Measurements from ENCODE around the gene TIMP4.

DNA sequence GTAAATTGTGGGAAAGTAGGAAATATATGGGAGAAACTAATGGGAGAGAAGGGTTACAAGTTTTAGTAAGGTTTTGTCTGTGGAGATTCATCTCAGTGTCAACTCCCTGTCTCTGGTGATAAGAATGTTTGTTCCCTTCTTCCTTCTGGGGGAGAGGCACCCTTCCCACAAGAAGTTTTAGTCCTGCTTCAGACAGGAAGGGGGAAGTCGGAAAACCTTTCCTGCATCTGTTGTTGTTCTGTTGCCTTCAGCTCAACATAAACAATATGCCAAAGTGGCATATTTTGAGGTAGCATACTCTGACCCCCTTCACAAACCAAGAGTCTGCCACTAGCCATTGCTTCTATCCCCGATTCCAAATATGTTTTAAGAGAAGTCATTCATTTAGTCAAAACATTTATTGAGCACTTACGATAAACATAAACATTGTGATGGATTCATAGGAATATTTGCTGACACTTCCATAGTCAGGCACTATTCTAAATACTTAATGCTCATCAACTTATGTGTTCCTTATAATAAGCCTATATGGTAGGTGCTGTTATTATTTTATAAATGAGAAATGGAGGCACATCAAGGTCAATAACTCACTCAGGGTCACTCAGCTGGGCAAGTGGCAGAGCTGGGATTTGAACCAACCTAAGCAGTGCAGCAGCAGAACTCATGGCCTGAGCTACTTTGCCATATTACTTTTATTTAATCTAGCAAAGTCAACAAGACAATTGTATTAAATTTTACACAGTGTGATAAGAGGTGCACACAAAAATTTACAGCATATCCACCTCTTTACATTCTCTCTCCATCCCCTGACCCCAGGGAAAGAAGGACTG, 34.2 kb upstream of the TIMP4 start:
- TF ChIP-seq, protein P1, sequence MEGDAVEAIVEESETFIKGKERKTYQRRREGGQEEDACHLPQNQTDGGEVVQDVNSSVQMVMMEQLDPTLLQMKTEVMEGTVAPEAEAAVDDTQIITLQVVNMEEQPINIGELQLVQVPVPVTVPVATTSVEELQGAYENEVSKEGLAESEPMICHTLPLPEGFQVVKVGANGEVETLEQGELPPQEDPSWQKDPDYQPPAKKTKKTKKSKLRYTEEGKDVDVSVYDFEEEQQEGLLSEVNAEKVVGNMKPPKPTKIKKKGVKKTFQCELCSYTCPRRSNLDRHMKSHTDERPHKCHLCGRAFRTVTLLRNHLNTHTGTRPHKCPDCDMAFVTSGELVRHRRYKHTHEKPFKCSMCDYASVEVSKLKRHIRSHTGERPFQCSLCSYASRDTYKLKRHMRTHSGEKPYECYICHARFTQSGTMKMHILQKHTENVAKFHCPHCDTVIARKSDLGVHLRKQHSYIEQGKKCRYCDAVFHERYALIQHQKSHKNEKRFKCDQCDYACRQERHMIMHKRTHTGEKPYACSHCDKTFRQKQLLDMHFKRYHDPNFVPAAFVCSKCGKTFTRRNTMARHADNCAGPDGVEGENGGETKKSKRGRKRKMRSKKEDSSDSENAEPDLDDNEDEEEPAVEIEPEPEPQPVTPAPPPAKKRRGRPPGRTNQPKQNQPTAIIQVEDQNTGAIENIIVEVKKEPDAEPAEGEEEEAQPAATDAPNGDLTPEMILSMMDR (IDR thresholded peaks at IDR 0.05): no peak
- TF ChIP-seq, protein P2, sequence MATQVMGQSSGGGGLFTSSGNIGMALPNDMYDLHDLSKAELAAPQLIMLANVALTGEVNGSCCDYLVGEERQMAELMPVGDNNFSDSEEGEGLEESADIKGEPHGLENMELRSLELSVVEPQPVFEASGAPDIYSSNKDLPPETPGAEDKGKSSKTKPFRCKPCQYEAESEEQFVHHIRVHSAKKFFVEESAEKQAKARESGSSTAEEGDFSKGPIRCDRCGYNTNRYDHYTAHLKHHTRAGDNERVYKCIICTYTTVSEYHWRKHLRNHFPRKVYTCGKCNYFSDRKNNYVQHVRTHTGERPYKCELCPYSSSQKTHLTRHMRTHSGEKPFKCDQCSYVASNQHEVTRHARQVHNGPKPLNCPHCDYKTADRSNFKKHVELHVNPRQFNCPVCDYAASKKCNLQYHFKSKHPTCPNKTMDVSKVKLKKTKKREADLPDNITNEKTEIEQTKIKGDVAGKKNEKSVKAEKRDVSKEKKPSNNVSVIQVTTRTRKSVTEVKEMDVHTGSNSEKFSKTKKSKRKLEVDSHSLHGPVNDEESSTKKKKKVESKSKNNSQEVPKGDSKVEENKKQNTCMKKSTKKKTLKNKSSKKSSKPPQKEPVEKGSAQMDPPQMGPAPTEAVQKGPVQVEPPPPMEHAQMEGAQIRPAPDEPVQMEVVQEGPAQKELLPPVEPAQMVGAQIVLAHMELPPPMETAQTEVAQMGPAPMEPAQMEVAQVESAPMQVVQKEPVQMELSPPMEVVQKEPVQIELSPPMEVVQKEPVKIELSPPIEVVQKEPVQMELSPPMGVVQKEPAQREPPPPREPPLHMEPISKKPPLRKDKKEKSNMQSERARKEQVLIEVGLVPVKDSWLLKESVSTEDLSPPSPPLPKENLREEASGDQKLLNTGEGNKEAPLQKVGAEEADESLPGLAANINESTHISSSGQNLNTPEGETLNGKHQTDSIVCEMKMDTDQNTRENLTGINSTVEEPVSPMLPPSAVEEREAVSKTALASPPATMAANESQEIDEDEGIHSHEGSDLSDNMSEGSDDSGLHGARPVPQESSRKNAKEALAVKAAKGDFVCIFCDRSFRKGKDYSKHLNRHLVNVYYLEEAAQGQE (IDR thresholded peaks at IDR 0.05; ENCODE audit: insufficient read depth in 1 of 2, low read depth in 2 of 2, low read length in 1 of 2): no peak
- TF ChIP-seq POLR2AphosphoS5 (IDR thresholded peaks at IDR 0.05; ENCODE audit: low read depth, low read length) (no peak), SIN3A (IDR thresholded peaks at IDR 0.05; ENCODE audit: borderline replicate concordance, insufficient read depth, low read depth, low read length) (no peak), TCF7L2 (IDR thresholded peaks at IDR 0.05; ENCODE audit: low read depth, low read length) (no peak)

All from Panc1 (cell line).